SU-DHL-6 (cell line): ENCODE data around the gene SLC6A5.

Source experiments
- H2AFZ ChIP-seq: fragments of 200-600 bp; sonication (generic); 2 replicates; pipeline ENCODE4 v1.6.1; 2014; ENCODE audit warnings: low read depth, mild to moderate bottlenecking, moderate library complexity, mixed read lengths, antibody characterized with exemption, low read length; ENCODE audit not compliant: severe bottlenecking
- H3F3A ChIP-seq: fragments of 200-600 bp; shearing (Covaris generic); 2 replicates; pipeline ENCODE4 v1.6.0; 2016; ENCODE audit warnings: antibody characterized with exemption, mild to moderate bottlenecking; ENCODE audit not compliant: insufficient read depth
- H3K27ac ChIP-seq: fragments of 200-600 bp; sonication (generic); 2 replicates; pipeline ENCODE4 v1.5.1; 2016; ENCODE audit warnings: low read depth, mild to moderate bottlenecking, low read length, moderate library complexity, mixed read lengths
- H3K27me3 ChIP-seq: fragments of 200-600 bp; sonication (generic), shearing (Covaris generic); 2 replicates; pipeline ENCODE4 v1.6.0; 2014; ENCODE audit warnings: mild to moderate bottlenecking, low read length
- H3K36me3 ChIP-seq: fragments of 200-600 bp; sonication (generic); 2 replicates; pipeline ENCODE4 v1.6.1; 2014; ENCODE audit warnings: mild to moderate bottlenecking, low read length, mixed read lengths
- H3K4me2 ChIP-seq: fragments of 300-600, 200-600 bp; shearing (Covaris generic), sonication (generic); 2 replicates; pipeline ENCODE4 v1.6.0; 2014; ENCODE audit warnings: low read length, low read depth, mild to moderate bottlenecking; ENCODE audit not compliant: poor library complexity, severe bottlenecking
- H3K4me3 ChIP-seq: fragments of 200-600 bp; sonication (generic); 2 replicates; pipeline ENCODE4 v1.5.1; 2014; ENCODE audit warnings: antibody characterized with exemption, low read length, mild to moderate bottlenecking, mixed read lengths; ENCODE audit not compliant: insufficient read depth, poor library complexity, severe bottlenecking
- H3K79me2 ChIP-seq: fragments of 200-600 bp; sonication (generic); 2 replicates; pipeline ENCODE4 v1.6.1; 2014; ENCODE audit warnings: mild to moderate bottlenecking, low read length, moderate library complexity; ENCODE audit not compliant: insufficient read depth
- H3K9ac ChIP-seq: fragments of 200-600 bp; sonication (generic); 2 replicates; pipeline ENCODE4 v1.7.0; 2014; ENCODE audit warnings: mild to moderate bottlenecking, low read length
- H3K9me2 ChIP-seq: fragments of 200-600 bp; sonication (generic); replicated peaks from 2 replicates; pipeline ENCODE4 v1.6.1; 2014; ENCODE audit warnings: low read length; ENCODE audit not compliant: insufficient read depth
- H3K9me3 ChIP-seq: fragments of 200-600 bp; sonication (generic); 2 replicates; pipeline ENCODE4 v1.6.1; 2014; ENCODE audit warnings: low read length, mixed read lengths; ENCODE audit not compliant: insufficient read depth
- H4K20me1 ChIP-seq: fragments of 200-600 bp; sonication (generic); 2 replicates; pipeline ENCODE4 v1.6.1; 2014; ENCODE audit warnings: low read depth, mild to moderate bottlenecking, antibody characterized with exemption, low read length, moderate library complexity, mixed read lengths
- CTCF ChIP-seq: fragments of 200-600 bp; sonication (generic); IDR thresholded peaks from one replicate; pipeline ENCODE4 v1.5.1; 2017; ENCODE audit warnings: antibody characterized with exemption, mild to moderate bottlenecking, low read length, moderate library complexity; ENCODE audit not compliant: insufficient read depth, poor library complexity, severe bottlenecking
- EZH2phosphoT487 ChIP-seq: fragments of 200-600 bp; sonication (generic), shearing (Covaris generic); conservative IDR thresholded peaks from 2 replicates; pipeline ENCODE4 v1.6.1; 2018; ENCODE audit warnings: mild to moderate bottlenecking, antibody characterized with exemption, low read length, moderate library complexity, mixed read lengths

Gene SLC6A5

DNA sequence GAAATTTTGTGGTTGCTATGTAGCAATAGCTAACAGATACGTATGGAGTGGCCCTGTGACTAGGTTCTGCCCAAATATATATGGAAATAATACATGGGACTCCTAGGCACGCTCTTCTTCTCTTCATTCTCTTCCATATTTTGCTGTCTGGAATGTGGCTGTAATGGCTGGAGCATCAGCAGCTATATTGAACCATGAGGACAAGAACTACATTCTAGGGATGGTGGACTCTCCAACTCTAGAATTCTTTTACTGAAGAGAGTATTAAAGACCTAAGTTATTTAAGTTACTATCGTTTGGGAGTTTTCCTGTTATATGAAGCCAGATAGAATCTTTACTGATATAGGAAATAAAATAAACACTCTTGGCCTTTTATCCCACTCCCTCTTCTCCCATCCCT is 62.4 kb downstream of the SLC6A5 start:
- no peak overlapping the region for H2AFZ ChIP-seq
- no peaks in the 10 kb centered on the region for H3K36me3 ChIP-seq
- H3F3A ChIP-seq, result no peaks in the 10 kb centered on the region
- H3K4me3 ChIP-seq, result no peak overlapping the region
- H3K4me2 ChIP-seq, result no peak overlapping the region
- H3K79me2 ChIP-seq, result no peaks in the 10 kb centered on the region
- TF ChIP-seq EZH2phosphoT487, result no peak
- no peak for TF ChIP-seq CTCF
- no peaks in the 10 kb centered on the region; the same call in 1 of the 2 replicates for H3K27me3 ChIP-seq
- H4K20me1 ChIP-seq, result no peaks in the 10 kb centered on the region
- no peak overlapping the region for H3K27ac ChIP-seq
- no peaks in the 10 kb centered on the region for H3K9me3 ChIP-seq
- H3K9ac ChIP-seq, result no peak overlapping the region
- H3K9me2 ChIP-seq, result no peaks in the 10 kb centered on the region

- H3F3A ChIP-seq, result no peaks in the 10 kb centered on the region
- no peak overlapping the region for H2AFZ ChIP-seq
- no peaks in the 10 kb centered on the region for H3K79me2 ChIP-seq
- H3K9me3 ChIP-seq, result no peaks in the 10 kb centered on the region
- TF ChIP-seq EZH2phosphoT487, result no peak
- no peak for TF ChIP-seq CTCF
- H3K9me2 ChIP-seq, result no peaks in the 10 kb centered on the region
- no peak overlapping the region for H3K9ac ChIP-seq
- no peak overlapping the region for H3K27ac ChIP-seq
- no peaks in the 10 kb centered on the region for H3K36me3 ChIP-seq
- no peak overlapping the region for H3K4me2 ChIP-seq
- H4K20me1 ChIP-seq, result no peaks in the 10 kb centered on the region
- no peak overlapping the region for H3K4me3 ChIP-seq
- H3K27me3 ChIP-seq, result no peaks in the 10 kb centered on the region
These were observed 68.9 kb downstream of the SLC6A5 start for GRCh38 chr11:20668131-20668809.

DNA sequence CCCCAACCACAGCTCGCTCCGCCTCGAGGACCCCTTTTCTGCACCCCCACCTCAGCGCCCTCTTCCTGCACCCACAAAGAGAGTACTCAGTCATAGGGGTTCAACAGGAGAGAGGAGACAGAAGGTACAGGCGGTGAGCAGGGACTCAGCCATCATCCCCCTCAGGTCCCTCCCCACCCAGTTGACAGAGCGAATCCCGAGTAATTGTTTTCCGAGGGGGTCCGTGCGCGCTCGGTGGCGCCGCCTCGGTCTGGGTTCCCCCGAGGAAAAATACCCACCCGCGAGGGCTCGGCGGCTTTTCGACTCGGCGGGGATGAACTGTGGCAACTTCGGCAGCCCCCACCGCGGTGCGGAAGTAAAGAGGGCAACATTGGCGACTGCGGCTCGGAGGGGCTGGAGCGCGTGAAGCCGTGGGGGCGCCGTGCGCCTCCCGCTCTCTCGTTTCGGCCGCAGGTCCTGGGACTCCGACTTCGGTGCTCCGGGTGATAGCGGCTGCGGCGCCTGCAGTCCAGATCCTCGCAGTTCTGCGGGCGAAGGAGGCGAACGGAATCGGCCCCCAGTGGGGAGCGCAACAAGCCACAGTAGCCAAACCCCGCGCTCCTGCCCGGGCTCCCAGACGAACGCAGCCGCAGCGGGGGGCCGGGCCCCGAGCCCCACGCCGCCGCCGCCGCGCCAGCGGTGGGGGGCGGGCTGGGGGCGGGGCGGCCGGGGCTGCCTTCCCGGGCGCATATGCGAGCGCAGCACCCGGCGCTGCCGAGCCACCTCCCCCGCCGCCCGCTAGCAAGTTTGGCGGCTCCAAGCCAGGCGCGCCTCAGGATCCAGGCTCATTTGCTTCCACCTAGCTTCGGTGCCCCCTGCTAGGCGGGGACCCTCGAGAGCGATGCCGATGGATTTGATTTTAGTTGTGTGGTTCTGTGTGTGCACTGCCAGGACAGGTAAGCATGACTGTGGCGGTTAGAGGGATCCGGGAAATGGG is 69.7 kb downstream of the SLC6A5 start, which contains the start of gene NELL1:
Gene NELL1, plus strand, starts transcription at position 743 of the 976 bp plus-strand sequence.
- Histone ChIP-seq H4K20me1 (no peaks in the 10 kb centered on the region), H3K9me3 (no peaks in the 10 kb centered on the region), H2AFZ (no peak within 1 kb of the TSS), H3K36me3 (no peaks in the 10 kb centered on the region), H3K27ac (no peak within 1 kb of the TSS), H3K9me2 (no peaks in the 10 kb centered on the region), H3F3A (no peaks in the 10 kb centered on the region), H3K4me3 (no peak within 1 kb of the TSS), H3K27me3 (no peaks in the 10 kb centered on the region), H3K79me2 (no peaks in the 10 kb centered on the region), H3K4me2 (no peak within 1 kb of the TSS), H3K9ac (no peak within 1 kb of the TSS)
- TF ChIP-seq CTCF (no peak), EZH2phosphoT487 (no peak)
